Skeletal muscle tissue (tissue), 4 donors: ENCODE measurements around the gene SNAI3. TPM values are rescaled to one million over a fixed set of nuclear protein-coding genes. Genes with fewer than 3 reads are reported as not detected.
A peak's percentile ranks its signal among the peaks of the same experiment; 100 is the strongest.

Experiments
- H3K27ac ChIP-seq: one replicate; pipeline ENCODE4 v1.7.0; 2013; ENCODE audit warnings: mild to moderate bottlenecking, low read depth, low read length, inconsistent platforms
- H3K27me3 ChIP-seq, 3 donors: one replicate each; pipeline ENCODE4 v1.7.0; 2013; ENCODE audit warnings: low read length in 3 of 3; ENCODE audit not compliant: control insufficient read depth in 3 of 3, insufficient read depth in 3 of 3
- H3K36me3 ChIP-seq, 3 donors: one replicate each; pipeline ENCODE4 v1.7.0; 2013; ENCODE audit warnings: low read length in 3 of 3; ENCODE audit not compliant: control insufficient read depth in 3 of 3, insufficient read depth in 3 of 3
- H3K4me1 ChIP-seq, 3 donors: one replicate each; pipeline ENCODE4 v1.7.0; 2013; ENCODE audit warnings: low read length in 3 of 3, mild to moderate bottlenecking in 3 of 3; ENCODE audit not compliant: control insufficient read depth in 3 of 3, insufficient read depth in 3 of 3
- H3K4me3 ChIP-seq, 3 donors: one replicate each; pipeline ENCODE4 v1.7.0; 2013; ENCODE audit warnings: low read length in 3 of 3
- H3K9ac ChIP-seq, 3 donors: one replicate each; pipeline ENCODE4 v1.7.0; 2013; ENCODE audit warnings: low read length in 3 of 3, mild to moderate bottlenecking in 3 of 3, moderate library complexity in 2 of 3, low read depth in 1 of 3
- H3K9me3 ChIP-seq, 3 donors: one replicate each; pipeline ENCODE4 v1.7.0; 2013; ENCODE audit warnings: low read length in 3 of 3; ENCODE audit not compliant: control insufficient read depth in 3 of 3
- total RNA-seq: library from RNA; depleted of rRNA; stranded (reverse); fragments of >200 nt; gene quantifications from one replicate; pipeline ENCODE4 v1.2.3, GENCODE V29; 2014
- donor health status: Osteomylitis.

The SNAI3 gene
- total RNA-seq, 1 donor from 2014 or later = 8.4 TPM

DNA sequence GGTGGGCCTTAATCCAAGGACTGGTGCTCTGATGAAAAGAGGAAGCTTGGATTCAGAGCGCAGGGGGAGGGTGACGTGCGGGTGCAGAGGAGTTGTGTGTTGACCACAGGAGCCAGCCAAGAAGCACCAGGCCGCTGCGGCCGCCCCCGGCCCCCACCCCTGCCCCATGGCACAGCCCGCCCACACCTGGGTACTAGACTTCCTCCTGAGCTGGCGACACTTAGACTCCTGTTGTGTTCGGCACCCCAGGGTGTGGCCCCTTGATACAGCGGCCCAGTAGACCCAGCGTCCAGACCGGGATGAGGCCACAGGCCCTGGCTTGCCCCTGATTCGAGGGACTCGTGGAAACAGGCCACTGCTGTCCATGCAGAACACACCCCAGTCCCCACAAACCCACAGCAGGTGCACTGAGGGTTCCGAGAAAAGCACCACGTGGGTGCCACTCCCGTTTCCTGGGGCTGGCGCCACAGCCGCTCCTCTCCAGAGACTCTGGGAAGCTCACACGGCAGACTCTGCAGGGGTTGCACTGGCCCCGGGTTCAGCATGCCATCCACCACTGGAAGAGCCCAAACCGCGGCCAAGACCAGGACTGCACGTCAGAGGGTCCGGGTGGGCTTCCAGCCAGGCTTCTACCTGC, 5.7 kb upstream of the SNAI3 start:
- H3K4me1 ChIP-seq = peaks cover 20 to 35% (median 30%) of the 10 kb centered on the region in 3 donors
- no peak overlapping the region for H3K9ac ChIP-seq
- peaks cover 0 to 2% (median 0%) of the 10 kb centered on the region in 3 donors for H3K36me3 ChIP-seq
- no peaks in the 10 kb centered on the region for H3K9me3 ChIP-seq
- no peak overlapping the region for H3K27ac ChIP-seq
- H3K27me3 ChIP-seq = peaks cover 0 to 16% (median 12%) of the 10 kb centered on the region in 3 donors
- H3K4me3 ChIP-seq = no peak overlapping the region

DNA sequence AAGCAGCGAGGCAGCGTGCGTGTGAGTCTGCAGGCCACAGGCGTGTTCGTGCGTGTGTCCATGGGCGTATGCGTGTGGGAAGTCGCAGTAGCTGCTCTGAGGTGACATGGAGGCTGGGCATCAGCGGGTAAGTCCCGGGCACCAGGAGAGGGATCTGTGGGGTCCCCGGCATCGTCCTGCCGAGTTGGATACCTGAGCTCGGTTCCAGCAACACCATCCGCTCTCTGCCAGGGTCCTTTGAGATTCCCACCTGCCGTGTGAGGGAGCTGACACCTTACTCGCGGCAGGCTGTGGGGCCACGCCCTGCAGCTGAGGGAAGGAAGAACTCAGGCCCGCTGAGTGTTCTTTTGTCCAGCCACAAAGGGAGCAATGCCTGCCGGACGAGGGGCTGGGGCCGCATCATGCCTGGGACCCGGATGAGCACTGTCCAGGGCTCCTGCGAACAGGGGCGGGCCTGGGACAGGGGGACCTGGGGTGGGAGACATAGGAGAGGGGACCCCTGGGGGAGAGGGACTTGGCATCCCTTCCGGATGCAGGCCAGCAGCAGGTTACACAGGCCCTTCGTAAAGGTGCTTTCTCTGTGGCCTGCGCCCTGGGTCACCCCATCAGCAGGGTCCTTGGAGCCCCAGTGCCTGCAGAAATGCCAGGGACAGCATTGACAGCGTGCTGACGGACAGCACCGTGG, 5.0 kb upstream of the SNAI3 start:
- no peaks in the 10 kb centered on the region for H3K9me3 ChIP-seq
- peaks cover 0 to 16% (median 12%) of the 10 kb centered on the region in 3 donors for H3K27me3 ChIP-seq
- peaks cover 25 to 42% (median 36%) of the 10 kb centered on the region in 3 donors for H3K4me1 ChIP-seq

DNA sequence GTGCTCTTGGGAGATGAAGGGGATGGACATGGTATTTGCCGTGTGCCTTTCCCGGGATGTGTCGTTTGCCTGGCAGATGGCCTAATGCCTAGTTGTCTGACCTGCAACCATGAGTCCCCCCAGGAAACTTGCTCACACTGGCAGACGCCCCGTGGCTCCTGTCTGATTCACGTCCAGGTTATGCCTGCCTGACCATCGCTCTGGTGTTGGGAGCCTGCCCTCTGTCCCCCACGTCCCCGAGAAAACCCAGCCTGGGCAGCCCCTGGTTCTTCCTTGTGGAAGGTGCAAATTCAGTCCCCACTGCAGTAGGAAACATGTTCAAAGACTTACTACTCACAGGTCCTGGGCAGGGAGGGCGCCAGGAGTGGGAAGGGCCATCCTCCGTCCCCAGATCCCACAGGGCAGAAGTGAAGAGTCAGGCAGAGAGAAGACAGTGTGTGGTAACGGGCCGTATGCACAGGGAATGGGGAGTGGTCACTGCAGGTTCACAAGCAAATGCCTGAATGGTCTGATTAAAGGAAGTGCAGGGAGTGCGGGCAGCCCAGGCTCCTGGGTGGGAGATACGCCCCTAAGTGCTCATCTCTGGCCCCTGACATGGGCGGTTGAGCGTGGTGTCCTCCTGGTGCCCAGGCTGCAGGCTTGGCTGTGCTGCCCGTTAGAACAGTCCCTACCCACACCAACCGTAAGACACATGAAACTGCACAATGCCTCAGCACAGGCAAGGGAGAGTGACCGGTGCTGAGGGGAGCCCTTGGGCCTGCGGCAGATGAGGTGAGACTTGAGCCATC, 4.2 kb upstream of the SNAI3 start:
- Histone ChIP-seq H3K27me3 (peaks cover 0 to 16% (median 12%) of the 10 kb centered on the region in 3 donors), H3K27ac (no peak overlapping the region), H3K4me3 (no peak overlapping the region), H3K4me1 (peaks cover 19 to 36% (median 29%) of the 10 kb centered on the region in 3 donors), H3K9me3 (no peaks in the 10 kb centered on the region), H3K36me3 (no peaks in the 10 kb centered on the region), H3K9ac (no peak overlapping the region)

More for the DNA sequence above, 5.0 kb upstream of the SNAI3 start:
- Histone ChIP-seq H3K4me3 (no peak overlapping the region), H3K9ac (no peak overlapping the region), H3K27ac (no peak overlapping the region), H3K36me3 (no peaks in the 10 kb centered on the region)

DNA sequence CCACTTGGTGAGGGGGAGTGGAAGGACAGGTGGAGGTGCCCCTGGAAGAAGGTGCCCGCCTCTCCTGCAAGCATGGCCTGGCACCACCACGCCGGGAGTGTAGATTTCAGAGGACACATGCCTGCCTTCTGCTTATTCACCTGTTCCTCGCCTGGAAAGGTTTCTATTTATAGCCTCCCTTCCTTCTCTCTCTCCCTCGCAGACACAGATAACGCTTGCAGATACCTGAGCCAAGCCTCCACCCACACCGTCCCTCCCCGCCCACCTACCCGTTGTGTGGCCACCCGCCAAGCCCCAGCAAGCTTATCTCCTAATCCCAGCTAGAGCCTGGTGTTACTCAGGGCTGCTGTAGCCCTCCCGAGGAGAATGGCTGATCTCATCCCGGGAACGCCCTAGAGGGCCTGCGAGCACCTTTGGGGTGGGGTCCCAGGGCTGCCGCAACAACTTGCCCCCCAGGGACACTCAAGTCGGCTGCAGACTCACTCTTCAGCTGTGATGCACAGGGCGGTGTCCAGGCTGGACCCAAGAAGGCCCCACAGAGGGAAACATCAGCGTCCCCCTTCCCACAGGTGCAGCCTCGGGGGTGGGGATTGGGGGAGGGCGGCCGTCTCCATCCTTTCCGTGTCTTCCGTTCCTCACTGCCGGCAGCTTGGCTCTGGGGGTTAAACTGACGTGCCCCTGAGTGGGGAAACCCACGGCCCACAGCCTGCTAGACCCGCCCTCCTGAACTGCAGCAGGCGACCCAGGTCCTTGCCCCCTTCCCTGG, 1.9 kb upstream of the SNAI3 start:
- H3K27me3 ChIP-seq = peaks cover 0 to 26% (median 16%) of the 10 kb centered on the region in 3 donors
- H3K9ac ChIP-seq = peak overlapping the region; percentile 50 to 73 (median 57)
- H3K9me3 ChIP-seq = no peaks in the 10 kb centered on the region
- H3K27ac ChIP-seq = peak overlapping the region; percentile 88
- no peaks in the 10 kb centered on the region for H3K36me3 ChIP-seq
- H3K4me1 ChIP-seq = peaks cover 20 to 43% (median 33%) of the 10 kb centered on the region in 3 donors
- peak overlapping the region; percentile 22 to 55 (median 23) for H3K4me3 ChIP-seq

DNA sequence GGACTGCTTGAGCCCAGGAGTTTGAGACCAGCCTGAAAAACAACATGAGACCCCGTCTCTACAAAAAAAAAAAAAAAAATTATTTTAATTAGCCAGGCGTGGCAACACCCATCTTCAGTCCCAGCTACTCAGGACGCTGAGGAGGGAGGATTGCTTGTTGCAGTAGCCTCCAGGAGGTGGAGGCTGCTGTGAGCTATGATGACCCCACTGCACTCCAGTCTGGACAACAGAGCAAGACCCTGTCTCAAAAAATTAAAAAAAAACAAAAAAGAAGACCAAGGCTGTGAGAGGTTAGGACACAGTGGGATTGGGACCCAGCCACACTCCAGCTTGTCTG, 1.3 kb upstream of the SNAI3 start:
- Histone ChIP-seq H3K27ac (peak overlapping the region; percentile 88), H3K9ac (peak overlapping the region in 1 of 3 donors; percentile 33), H3K4me1 (peaks cover 20 to 43% (median 33%) of the 10 kb centered on the region in 3 donors), H3K9me3 (no peaks in the 10 kb centered on the region), H3K36me3 (no peaks in the 10 kb centered on the region), H3K4me3 (no peak overlapping the region), H3K27me3 (peaks cover 0 to 26% (median 16%) of the 10 kb centered on the region in 3 donors)

DNA sequence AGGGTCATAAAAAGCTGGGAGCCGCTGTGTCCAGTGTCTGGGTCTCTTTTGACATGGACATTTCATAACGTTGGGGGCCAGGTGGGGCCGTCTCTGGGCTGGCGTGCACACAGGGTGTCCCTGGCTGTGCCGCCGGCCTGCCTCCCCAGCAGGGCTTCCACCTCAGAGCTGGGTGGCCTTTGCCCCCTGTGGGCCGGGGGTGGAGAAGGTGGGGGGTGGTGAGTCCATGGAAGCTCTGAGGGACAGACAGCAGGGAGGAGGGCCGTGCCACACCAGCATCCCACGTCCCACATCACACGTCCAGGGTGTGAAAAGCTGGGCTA, 908 bp upstream of the SNAI3 start:
- H3K9me3 ChIP-seq = no peaks in the 10 kb centered on the region
- H3K9ac ChIP-seq = peak overlapping the region; percentile 51 to 74 (median 59)
- peak overlapping the region; percentile 88 for H3K27ac ChIP-seq
- H3K27me3 ChIP-seq = peaks cover 0 to 26% (median 16%) of the 10 kb centered on the region in 3 donors
- H3K4me1 ChIP-seq = peaks cover 20 to 45% (median 33%) of the 10 kb centered on the region in 3 donors
- peak overlapping the region in 1 of 3 donors; percentile 85 for H3K4me3 ChIP-seq
- H3K36me3 ChIP-seq = no peaks in the 10 kb centered on the region

DNA sequence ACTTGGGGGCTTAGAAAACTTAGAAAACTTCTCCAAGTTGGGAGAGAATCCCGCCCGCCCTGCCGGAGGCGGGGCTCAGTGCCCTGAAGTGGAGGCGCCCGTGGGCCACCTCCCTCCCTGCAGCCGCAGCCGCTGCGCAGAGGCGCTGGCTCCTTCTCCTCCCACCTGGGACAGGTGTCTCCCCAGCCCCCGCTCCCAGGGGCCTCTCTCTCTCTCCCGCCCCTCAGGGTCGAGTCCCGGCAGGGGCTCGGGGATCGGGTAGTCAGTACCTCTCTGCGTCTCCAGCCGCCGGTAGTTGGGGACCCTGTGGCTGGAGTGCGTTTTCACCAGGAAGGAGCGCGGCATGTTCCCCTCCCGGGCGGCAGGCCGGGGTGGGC, 257 bp downstream of the SNAI3 start:
- Histone ChIP-seq H3K4me3 (peak overlapping the region; percentile 61 to 85 (median 75)), H3K27ac (peak overlapping the region; percentile 65), H3K36me3 (peaks cover 0 to 2% (median under 1%) of the 10 kb centered on the region in 3 donors), H3K27me3 (peaks cover 0 to 26% (median 17%) of the 10 kb centered on the region in 3 donors), H3K4me1 (peaks cover 25 to 57% (median 35%) of the 10 kb centered on the region in 3 donors), H3K9me3 (no peaks in the 10 kb centered on the region), H3K9ac (peak overlapping the region; percentile 76 to 85 (median 79))

DNA sequence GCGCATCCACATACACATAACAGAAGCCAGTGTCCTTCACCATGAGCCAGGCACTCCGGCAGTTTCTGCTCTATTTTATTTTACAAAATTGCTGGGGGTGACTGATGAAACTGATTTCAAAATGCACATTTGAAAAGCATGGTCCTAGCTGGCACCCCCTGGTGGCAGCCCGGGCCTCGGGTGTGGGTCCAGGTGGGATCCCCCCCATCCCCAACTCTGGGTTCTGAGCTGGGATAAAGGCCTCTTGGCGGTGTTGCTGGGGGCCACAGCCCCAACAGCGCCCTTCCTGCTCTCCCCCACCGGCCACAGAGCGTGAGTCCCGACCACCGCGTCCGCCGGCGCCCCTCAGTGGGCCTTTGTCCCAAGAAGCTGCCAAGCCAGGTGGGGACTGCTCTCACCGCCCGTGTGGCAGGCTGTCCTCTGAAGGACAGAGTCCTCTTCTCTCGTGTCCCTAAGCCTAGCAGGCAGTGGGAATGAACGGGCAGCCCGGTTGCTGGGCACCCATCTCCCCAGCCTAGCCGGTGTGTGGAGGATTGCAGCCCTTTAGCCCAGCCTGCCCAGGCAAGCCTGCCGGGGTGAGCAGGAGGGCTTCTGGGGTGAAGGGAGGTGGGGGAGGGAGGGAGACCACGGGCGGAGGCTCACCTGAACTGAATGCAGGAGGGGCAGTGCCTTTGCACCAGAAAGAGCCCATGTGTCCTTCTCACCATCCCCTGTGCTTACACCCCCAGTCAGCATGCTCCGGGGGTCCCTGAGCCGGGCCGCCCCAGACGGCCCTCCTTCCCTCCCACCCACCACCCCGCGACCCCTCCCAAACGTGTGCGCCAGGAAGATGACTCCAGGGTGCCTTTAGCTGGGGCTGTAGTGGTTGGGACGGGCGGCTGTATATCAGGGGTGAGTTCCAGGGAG, 898 bp downstream of the SNAI3 start:
- H3K9ac ChIP-seq = peak overlapping the region; percentile 76 to 85 (median 79)
- H3K9me3 ChIP-seq = no peaks in the 10 kb centered on the region
- H3K27ac ChIP-seq = peak overlapping the region; percentile 65
- H3K36me3 ChIP-seq = peaks cover 0 to 7% (median 4%) of the 10 kb centered on the region in 3 donors
- H3K4me1 ChIP-seq = peaks cover 29 to 63% (median 37%) of the 10 kb centered on the region in 3 donors
- peaks cover 0 to 23% (median 17%) of the 10 kb centered on the region in 3 donors for H3K27me3 ChIP-seq
- peak overlapping the region; percentile 61 to 85 (median 75) for H3K4me3 ChIP-seq
